HG03565 (cell line): ENCODE measurements around the gene KRT31.
"Not testable (repeated sequence)": the region's sequence is repeated elsewhere in the genome, so short reads cannot be mapped to it uniquely, and the experiment has no call there.

Experiments
- ATAC-seq: cut with Tn5 transposase; IDR thresholded peaks from one replicate; pipeline ENCODE4 v1.9.1; 2021; ENCODE audit warnings: mild to moderate bottlenecking, moderate library complexity; ENCODE audit not compliant: unreplicated experiment

The KRT31 gene

DNA sequence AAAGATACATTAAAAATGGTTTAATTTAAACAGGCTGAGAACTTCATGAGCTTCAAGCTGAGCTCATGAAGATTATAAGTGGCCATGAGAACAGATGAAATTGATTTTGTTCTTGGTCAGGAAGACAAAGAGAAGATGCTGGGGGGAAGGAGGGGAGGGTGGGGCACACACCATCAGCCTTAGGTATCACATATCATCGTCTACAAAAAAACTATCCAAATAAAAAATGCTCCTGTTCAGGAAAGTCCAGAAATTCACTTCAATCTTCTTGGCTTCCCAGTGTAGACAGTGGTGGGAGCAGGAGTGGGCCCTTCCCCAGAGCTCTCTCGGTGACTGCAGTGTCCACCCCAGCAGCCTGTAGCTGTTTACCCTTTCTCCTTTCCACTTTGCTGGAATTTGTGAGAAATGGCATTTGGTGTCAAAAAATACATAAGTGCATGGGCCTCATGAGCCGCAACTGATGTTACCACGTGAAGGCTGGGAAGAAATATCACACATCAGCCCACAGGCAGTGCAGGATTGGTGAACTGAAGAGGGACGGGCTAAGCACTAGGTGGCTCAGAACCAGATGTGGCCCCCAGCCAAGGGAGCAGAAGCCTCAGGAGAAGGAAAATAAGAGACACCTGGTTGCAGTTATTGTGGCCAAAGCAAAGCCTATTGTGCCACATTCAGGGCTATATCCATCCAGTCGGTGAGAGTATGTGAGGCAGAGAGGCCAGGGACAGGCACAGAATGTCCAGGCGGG lies 20.9 kb upstream of the KRT31 start:
- ATAC-seq: no peak

DNA sequence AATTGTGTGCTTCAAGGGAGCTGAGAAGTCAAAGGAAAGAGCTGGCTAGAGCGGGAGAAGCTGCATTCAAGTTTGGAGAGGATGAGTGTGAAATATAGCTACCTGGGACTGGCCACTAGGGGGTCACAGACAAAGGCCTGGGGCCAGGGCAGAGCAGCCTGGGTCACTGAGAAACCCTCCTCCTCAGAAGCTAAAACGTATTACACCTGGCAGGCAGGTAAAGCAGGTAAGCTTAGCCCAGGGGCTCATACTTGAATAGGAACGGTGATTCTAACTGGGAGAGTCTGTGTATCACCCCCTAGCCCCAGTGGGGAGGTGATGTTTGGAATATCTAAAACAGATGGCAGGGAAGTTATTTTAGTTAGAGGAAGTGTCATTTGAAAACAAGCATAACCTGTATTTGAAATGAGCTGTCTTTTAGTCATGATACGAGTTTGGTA lies 20.2 kb upstream of the KRT31 start:
- ATAC-seq: no peak

DNA sequence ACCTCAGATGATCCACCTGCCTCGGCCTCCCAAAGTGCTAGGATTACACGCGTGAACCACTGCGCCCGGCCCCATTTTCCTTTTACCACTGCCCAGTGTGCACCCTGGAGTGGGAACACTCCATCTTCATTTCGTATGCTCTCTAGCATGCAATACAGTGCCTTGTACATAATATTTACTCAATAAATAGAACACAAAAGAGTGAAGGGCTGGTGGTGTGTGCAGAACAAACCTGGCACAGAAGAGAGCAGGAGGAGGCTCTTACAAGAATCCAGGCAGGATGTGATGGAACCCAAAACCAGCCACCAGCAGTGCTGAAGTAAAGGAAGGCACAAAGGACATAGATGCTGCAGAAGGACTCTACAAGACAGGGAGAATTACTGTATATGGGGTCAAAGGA lies 19.7 kb upstream of the KRT31 start:
- ATAC-seq: no peak

DNA sequence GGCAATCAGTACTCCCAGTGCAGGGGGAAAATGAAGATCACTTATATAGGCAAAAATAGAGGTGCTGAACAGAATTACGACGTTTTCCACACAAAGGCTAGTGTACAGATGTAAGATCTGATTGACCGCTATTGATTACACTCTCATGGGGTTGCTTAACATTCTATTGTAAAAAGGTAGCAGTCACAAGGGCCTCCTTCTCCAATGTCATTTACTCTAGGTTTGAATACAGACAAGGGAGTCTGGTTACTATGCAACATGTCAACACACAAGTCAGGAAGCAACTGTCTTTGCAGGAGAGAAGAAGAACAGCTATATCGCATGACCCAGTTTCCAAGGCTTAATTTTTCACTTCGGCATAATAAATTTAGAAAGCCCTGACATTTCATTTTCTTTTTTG lies 19.1 kb upstream of the KRT31 start:
- no peak for ATAC-seq

DNA sequence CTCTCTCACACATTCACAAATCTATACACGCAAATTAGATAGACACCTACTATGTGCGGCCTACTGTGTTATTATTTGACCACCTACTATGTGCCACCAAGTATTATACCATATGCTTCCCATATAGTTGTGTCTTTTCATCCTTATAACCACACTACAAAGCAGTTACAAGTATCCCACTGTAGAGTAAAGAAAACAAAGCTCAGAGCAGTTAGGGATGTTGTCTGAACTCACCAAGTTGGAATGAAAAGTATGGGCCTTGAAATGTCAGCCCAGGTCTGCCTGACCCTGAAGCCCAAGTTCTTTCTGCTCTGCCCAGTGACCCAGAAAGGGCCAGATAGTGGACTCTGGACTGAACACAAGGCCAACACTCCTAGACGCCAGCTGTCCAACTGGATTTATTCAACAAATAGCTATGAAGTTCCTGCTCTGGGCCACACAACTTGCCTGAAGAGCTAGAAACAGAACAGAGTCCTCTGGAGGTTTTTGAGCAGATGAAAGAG lies 18.5 kb upstream of the KRT31 start:
- no peak for ATAC-seq

DNA sequence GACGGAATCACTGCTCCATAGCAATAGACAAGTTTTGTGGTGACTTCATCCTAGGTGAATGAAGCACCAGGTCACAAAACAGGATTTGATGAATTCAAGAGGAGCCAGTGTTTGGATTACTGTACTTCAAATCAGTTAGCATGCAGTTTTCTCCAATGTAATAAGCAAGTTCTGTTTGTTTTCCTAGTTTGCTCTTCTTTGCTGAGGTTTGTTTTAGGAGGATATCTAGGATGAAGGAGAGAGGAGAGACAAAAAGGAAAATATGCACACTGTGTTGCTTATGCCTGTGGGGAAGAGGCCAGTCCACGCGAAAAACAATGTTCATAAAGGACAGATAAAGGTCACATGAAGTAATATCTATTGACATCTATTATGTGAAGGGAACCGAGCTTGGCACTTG lies 18.0 kb upstream of the KRT31 start:
- ATAC-seq: no peak

DNA sequence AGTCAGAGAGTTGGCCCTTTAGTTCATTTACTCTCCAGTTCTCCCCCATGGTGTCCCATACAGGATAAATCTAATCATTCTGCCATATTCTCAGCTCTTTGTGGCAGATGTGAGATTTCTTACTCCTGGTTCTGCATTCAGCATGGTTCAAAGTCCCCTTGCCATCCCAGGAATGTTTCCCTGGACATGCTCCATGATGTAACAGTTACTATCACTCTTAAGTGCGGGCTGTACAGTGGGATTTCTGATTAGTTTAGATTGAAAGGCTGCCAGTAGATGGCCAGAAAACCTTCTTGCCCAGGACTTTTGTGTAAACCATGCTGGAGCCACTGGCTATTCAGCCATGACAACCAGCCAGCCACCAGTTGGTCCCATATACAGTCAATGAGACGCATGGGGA lies 16.6 kb upstream of the KRT31 start:
- no peak for ATAC-seq

DNA sequence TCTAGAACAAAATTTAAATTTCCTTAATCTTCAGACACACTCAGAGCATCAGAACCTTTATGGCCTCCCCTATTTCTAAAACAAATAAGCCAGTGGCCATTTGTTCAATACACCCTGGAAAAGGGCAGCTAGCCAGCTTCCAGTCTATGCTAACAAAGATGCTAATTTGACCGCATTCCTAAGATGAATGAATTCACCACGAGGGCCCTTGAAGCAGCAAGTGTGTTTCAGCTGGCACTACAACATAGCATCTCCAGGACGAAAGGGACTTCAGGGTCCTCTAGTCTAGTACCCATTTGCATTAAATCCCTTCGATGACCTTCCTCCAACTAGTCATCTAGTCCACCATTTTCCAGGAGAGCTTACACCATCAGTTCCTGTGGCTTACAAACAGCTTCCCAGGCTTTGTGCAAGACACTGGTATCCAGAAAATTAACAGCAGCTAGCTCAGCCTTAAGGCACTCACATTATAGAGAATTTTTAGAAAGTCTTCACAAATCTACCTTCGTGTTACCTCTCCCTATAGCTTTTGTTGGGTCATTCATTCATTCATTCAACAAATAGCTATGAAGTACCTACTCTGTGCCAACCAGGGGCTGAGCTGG lies 16.0 kb upstream of the KRT31 start:
- no peak for ATAC-seq

DNA sequence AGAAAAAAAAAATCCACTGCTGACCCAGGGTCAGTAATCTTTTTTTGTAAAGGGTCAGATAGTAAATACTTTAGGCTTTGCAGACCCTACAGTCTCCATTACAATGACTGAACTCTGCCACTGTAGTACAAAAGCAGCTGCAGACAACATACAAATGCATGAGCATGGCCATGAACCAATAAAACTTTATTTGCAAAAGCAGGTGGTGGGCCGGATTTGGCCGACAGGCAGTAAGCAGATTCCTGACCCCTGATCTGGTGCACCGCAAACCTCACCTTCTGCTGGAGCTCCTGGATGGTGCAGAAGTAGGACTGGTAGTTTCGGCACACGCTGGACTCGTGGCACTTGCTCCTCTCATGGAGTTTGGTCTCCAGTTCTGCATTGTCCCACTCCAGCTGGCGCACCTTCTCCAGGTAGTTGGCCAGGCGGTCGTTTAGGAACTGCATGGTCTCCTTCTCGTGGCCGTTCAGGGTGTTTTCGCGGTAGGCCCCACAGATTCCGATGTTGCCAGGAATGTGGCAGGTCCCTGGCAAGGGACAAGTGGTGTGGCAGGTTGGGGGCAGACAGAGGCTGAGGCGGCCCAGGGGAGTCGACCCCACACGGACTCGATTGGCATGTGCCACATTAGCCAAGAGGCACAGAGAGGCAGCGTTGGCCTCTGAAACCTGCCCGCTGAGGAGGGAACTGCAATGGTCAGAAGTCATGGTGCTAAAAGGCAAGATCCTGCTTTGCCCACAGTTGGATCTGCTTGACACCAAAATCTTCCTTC lies 13.8 kb upstream of the KRT31 start:
- ATAC-seq: no peak

DNA sequence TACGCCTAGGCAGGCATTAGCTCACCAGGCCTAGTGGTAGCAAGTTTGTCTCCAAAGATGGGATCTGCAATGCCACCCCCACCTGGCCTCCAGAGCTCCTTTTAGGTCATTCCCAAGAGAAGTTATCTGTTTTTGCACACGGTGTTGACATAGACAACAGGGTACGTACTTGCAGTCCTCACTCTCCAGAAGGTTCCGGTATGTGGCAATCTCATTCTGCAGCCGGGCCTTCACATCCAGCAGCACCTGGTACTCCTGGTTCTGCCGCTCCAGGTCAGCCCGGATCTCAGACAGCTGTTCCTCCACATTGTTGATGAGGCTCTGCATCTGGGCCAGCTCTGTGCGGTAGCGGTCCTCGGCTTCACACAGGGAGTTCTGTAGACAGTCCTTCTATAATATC lies 9.8 kb upstream of the KRT31 start:
- no peak for ATAC-seq

DNA sequence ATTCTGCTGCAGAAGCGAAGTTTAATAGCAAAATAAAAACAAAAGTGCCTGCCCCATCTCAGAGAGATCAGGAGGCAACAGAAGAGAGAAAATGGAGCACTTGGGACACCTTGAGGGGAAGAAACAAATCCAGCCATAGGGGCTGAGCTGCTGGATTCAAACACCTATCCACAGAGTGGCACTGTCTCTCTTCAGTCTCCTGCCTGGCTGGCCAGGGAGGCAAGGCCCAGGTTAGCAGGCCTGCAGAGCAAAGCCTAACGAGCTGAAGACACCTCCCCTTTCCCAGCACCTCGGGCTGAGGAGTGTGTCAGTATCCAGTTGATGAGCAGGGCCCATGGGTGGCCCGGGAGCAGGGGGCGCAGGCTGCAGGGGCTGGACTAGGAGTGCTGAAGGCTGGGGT lies 8.8 kb upstream of the KRT31 start:
- no peak for ATAC-seq

DNA sequence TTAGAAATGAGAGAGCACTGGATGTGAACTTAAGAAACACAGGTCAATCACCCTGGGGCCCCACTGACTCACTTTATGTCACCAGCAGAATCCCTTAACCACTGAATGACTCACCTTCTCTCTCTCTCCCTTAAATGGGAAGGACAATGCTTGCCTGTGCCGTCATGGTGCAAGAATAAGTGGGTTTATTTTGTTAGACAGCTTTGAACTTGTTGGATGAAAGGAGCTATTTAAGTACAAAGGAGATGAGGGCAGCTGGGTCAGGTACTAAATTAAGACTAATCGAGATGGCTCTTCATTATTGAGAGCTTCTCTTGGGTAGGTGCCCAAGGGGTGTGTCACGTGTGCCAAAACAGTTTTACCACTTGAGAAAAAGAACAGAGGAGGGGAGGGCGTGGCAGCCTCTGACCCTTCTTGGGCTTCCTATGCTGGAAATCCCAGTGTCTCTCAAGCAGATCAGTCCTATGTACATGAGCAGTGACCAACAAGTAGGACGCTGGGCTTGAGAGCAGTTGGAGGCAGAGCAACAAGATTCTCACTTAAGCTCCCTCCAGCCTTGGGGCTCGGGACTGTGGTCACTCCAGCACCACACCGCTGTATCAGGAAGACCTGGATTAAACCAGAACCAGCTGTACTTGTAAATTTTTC lies 6.7 kb upstream of the KRT31 start:
- no peak for ATAC-seq

DNA sequence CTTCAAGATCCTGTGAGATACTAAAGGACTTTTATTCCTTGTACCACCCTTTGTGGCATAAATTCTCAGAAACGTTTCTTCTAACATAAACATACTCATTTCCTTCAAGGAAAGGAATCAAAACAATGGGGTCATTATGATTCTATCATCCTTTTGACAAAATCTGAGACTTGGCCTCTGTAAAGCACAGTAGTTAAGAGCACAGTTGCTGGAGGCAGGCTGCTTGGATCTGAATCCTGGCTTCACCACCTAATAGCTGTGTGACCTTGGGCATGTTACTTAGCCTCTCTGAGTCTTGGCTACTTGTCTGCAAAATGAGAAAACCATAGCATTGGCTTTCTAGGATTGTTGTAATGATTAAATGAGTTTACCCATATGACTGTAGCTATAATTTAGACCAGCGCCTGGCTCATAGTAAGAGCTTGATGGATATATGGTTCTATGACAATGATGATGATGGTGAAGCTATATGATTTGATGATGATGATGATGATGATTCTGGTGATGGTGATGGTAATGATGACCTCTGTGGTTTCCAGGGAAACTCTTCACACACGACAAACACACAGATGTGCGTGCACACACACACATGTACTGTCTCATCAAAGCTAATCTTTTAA lies 6.1 kb upstream of the KRT31 start:
- no peak for ATAC-seq

DNA sequence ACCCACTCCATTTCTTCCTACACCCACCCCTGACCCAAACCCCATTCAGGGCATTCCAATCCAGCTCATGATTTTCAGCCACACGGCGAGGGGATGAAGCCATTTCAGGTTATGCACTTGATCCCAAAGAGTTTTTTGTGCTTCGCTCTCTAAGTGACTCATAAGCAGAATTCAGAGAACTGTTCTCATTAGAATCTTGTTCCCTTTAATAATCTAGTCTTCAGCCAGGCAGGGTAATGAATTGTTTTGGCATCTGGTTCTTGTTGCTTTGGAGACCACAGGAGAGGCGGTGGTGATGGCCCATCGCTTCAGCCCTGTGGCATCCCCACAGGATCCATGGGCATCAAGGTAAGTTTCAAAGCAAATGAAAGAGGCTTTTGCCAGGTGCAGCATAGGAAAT lies 4.8 kb upstream of the KRT31 start:
- ATAC-seq: no peak

DNA sequence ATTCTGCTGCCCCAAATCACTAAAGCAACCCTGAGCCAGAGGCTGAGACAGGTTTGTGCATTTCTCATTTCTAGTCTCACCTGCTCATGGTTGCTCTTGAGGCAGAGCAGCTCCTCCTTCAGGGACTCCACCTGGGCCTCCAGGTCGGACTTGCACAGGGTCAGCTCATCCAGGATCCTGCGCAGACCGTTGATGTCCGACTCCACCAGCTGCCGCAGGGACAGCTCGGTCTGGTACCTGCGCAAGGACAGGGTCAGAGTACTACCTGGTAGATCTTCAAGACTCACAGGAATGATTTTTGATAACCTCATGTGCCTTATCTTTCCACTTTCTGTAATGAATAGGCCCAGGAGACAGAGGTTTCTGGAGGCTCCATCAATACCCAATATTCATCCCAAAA lies 1.1 kb downstream of the KRT31 start:
- ATAC-seq: no peak

DNA sequence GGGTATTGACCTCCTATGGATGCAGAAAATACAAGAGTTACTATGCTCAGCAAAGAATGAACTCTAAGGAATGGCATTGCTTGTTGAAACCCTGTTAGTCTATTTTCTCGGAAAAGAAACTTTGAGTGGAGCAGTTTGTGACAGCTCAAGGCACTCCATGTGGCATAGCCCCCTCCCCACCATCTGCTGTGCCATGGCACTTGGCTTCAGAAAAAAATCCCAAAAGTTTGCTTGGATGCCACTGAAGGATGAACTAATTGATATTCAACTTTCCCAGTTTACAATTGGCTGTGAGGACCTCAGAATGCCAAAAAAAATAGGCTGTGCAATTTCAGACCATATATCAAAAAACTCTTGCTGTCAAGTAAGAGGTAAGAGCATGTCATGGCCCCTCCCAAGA lies 1.8 kb downstream of the KRT31 start:
- ATAC-seq: no peak

DNA sequence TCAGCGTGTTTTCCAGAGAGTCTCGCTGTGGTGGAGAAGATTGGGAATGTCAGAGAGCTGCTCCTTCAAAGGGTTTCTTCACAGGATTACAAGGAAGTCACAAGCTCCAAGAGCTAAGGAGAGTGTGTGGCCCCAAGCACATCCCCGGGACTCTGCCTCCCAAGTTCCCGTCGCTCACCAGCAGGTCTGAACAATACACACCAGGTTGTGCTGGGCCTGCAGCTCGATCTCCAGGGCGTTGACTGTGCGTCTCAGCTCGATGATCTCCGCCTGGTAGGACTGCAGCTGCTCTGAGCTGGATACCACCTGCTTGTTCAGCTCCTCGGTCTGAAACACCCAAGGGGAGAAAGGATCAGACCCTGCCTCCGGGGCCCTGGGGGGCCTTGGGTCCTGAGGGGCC lies 2.4 kb downstream of the KRT31 start:
- not testable (repeated sequence) for ATAC-seq

DNA sequence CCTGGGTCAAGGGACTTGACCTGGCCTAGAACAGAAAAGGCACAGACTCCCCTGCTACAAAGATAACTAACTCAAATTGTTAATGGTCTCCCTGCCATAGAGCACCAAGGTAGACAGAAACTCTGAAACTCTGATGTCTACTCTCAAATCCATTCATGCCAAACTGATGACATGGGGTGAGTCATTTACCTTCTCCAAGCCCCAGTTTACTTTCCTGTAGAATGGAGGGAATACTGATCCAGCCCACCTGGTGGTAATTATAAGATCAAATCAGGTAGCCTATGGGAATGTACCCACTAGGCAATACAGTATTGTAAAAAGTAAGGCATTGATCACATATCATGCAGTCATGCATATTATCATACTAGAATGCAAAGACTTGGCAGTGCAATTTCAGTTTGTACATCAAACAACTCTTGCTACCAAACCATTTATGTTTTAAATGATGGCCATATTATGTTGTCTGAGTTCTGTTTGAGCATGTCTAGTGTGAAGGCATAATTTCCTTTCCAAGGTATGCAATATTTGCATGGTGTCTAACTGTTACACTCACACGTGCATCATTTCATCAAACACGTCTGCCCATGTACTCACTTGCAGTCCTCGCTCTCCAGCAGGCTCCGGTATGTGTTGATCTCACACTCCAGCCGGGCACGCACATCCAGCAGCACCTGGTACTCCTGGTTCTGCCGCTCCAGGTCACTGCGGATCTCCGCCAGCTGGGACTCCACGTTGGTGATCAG lies 3.0 kb downstream of the KRT31 start:
- ATAC-seq: no peak

DNA sequence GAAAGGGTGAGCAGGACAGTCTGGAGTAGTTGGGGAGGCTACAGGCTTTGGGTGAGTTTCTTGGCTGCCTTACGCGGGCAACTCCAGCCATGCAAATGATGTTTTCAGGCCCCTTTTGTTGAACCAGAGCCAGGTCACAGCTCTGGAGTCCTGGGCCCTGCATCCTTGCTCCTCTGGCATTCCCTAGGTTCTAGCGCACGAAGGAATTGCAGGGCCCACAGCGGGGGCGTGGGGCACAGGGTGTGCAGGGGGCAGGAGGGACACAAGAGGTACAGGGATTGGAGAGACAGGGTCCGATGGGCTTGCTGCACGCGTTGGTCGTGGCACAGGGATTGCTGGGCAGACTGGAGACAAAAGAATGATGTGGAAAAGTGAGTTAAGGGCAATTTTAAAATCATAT lies 3.6 kb downstream of the KRT31 start:
- ATAC-seq: no peak

DNA sequence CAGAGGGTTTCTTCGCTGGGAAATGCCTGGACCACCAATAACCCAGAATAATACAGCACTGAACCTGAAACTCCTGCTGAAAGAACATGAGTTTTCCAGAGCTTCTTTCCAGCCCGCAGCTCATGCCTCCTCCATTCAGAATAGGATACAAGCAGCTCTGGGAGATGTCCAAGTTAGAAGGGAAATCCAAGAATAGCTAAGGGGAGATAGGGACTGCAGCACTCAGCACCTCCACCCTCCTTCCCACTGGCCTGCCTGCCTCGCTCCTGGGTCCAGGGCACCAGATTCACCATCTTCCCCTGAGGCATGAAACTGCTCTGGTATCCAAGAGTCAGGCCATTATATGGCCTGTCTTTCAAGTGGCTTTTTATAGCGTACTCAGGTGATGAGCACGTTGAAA lies 4.1 kb downstream of the KRT31 start:
- no peak for ATAC-seq
